ENCODE data around the gene ADAMTS17. TPM values are rescaled to one million over a fixed set of nuclear protein-coding genes. Genes with fewer than 3 reads are reported as not detected.

Gene ADAMTS17
- total and polyA plus RNA-seq, 2 experiments from 2014 or later = 3.7 to 4.4 TPM

DNA sequence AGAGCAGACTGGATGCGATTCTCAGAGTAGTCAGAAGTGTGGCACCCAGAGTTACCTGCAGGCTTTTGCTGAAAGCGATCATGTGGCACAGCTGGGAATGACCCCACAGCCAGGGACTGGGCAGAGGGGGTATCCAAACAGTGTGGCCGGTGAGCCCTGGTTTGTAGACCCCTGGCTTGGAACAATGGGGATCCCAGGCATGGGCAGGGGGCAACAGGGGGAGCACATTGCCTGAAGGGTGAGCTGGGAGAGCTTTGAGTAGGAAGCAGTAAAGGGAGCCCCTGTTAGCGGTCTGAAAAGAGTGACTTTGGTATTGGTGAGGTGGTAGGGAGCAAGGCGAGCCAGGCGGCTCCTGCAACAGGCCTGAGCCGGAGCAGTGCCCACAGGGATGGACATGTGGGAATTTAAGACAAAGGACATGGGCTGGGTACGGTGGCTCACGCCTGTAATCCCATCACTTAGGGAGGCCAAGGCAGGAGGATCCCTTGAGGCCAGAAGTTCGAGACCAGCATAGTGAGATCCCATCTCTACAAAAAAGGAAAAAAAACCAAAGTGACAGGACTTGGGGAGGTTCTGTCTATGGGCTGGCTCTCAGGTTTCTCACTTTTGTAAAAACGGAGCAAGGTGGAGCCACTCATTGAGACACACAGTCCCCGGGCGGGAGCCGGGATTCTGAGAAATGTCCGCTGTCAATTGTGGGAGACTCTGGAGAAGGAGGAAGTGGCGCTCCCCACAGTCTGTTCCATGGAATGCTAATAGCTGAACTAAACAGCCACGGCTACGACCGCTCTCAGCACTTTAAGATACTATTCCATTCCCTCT lies 384.7 kb downstream of the ADAMTS17 start:
- Histone ChIP-seq H3K36me3 (replicated peaks; ENCODE audit: insufficient read depth, low read depth) (no peaks in the 10 kb centered on the region), H3K4me3 (no peak overlapping the region), H4K20me1 (ENCODE audit: insufficient read depth, poor library complexity, severe bottlenecking) (no peaks in the 10 kb centered on the region), H3K4me2 (no peak overlapping the region), H3K4me1 (ENCODE audit: insufficient read depth) (no peaks in the 10 kb centered on the region), H3K27ac (no peak overlapping the region), H3K9me3 (ENCODE audit: low read depth) (no peaks in the 10 kb centered on the region), H3K79me2 (no peaks in the 10 kb centered on the region), H3K9me2 (replicated peaks; ENCODE audit: insufficient read depth) (no peaks in the 10 kb centered on the region), H3K27me3 (peaks cover 3% of the 10 kb centered on the region), H2AFZ (no peak overlapping the region)
- TF ChIP-seq EZH2phosphoT487 (IDR thresholded peaks at IDR 0.05; ENCODE audit: low read depth, severe bottlenecking, unreplicated experiment) (no peak), EZH2 (IDR thresholded peaks at IDR 0.05; ENCODE audit: borderline replicate concordance) (no peak), CTCF (IDR thresholded peaks at IDR 0.05; ENCODE audit: poor library complexity) (no peak)
- WGBS (ENCODE audit: low lambda C conversion rate, missing lambda C conversion rate) = 78% methylated on average over 19 of the region's 19 CpGs
- DNase-seq (ENCODE audit: low spot score) = no peak

DNA sequence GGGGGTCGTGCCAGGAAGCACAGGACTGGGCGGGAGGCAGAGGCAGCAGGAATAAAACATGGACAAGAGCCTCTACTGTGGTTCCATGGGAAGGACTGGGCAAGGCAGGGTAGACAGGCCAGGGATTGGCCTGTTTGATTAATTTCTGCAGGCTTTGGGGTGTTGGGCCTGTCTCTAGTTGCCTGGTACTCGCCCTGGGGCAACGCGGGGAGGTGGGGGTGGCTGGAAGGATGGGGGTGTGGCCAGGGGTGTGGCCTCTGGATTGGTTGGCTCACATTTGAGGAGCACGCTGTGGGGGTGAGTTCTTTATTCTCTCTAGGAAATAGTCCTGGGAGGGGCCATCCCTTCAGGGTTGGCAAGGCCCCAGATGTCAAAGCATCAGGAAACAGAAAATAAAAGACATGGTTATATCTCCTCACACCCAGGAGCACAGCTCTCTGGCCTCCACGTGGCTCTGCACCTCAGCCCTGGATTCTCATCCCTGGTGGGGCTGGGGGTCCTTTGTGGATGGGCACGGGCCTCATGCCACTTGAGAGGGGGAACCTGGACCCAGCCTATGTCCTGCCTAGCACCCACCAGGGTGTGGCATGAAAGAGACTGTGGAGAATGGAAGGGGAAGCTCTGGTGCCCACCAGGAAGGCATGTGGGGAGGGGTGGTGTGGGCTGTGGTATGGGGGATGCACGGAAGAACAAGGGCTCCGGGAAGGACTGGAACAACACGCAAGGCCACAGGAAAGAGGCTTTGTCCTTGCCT lies 385.6 kb downstream of the ADAMTS17 start:
- Histone ChIP-seq H4K20me1 (ENCODE audit: insufficient read depth, poor library complexity, severe bottlenecking) (no peaks in the 10 kb centered on the region), H3K79me2 (no peaks in the 10 kb centered on the region), H3K4me1 (ENCODE audit: insufficient read depth) (no peaks in the 10 kb centered on the region), H3K27ac (no peak overlapping the region), H3K36me3 (replicated peaks; ENCODE audit: insufficient read depth, low read depth) (no peaks in the 10 kb centered on the region), H2AFZ (no peak overlapping the region), H3K4me3 (no peak overlapping the region), H3K9me3 (ENCODE audit: low read depth) (no peaks in the 10 kb centered on the region), H3K9me2 (replicated peaks; ENCODE audit: insufficient read depth) (no peaks in the 10 kb centered on the region), H3K27me3 (peaks cover 3% of the 10 kb centered on the region), H3K4me2 (no peak overlapping the region)
- TF ChIP-seq CTCF (IDR thresholded peaks at IDR 0.05; ENCODE audit: poor library complexity) (no peak), EZH2phosphoT487 (IDR thresholded peaks at IDR 0.05; ENCODE audit: low read depth, severe bottlenecking, unreplicated experiment) (no peak), EZH2 (IDR thresholded peaks at IDR 0.05; ENCODE audit: borderline replicate concordance) (no peak)
- DNase-seq (ENCODE audit: low spot score) = no peak
- 91% methylated on average over 10 of the region's 11 CpGs for WGBS (ENCODE audit: low lambda C conversion rate, missing lambda C conversion rate)

DNA sequence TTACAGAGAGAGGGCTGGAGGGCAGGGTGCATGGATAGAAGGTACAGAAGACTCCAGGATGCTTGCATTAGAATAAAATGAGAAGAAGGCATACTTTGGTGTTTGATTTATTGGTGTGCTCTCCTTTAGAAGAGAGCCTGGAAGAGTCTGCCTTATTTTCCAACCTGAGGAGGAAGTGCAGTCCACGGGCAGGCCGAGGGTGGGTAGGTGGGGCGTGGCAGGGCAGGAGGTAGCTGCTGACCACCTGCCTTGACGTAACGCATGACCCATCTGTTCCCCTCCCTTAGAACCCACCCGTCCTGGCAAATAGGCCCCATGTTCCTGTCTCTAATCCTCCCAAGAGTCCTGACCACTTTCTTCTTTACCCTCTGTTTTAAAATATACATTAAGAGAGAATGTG lies 386.2 kb downstream of the ADAMTS17 start:
- H3K27ac ChIP-seq = no peak overlapping the region
- H3K36me3 ChIP-seq (replicated peaks; ENCODE audit: insufficient read depth, low read depth) = no peaks in the 10 kb centered on the region

More for the DNA sequence above, 386.2 kb downstream of the ADAMTS17 start:
- Histone ChIP-seq H3K9me2 (replicated peaks; ENCODE audit: insufficient read depth) (no peaks in the 10 kb centered on the region), H3K79me2 (no peaks in the 10 kb centered on the region), H3K4me2 (no peak overlapping the region), H3K27me3 (peaks cover 3% of the 10 kb centered on the region), H2AFZ (no peak overlapping the region), H4K20me1 (ENCODE audit: insufficient read depth, poor library complexity, severe bottlenecking) (no peaks in the 10 kb centered on the region), H3K9me3 (ENCODE audit: low read depth) (no peaks in the 10 kb centered on the region), H3K4me1 (ENCODE audit: insufficient read depth) (no peaks in the 10 kb centered on the region), H3K4me3 (no peak overlapping the region)
- no peak for TF ChIP-seq EZH2phosphoT487 (IDR thresholded peaks at IDR 0.05; ENCODE audit: low read depth, severe bottlenecking, unreplicated experiment)
- no peak for TF ChIP-seq CTCF (IDR thresholded peaks at IDR 0.05; ENCODE audit: poor library complexity)
- no peak for TF ChIP-seq EZH2 (IDR thresholded peaks at IDR 0.05; ENCODE audit: borderline replicate concordance)
- no peak for DNase-seq (ENCODE audit: low spot score)
- 95% methylated on average over 6 of the region's 6 CpGs for WGBS (ENCODE audit: low lambda C conversion rate, missing lambda C conversion rate)

Measured in hepatocyte (in vitro differentiated cells).